ENCODE measurements around the gene FBXO47.

DNA sequence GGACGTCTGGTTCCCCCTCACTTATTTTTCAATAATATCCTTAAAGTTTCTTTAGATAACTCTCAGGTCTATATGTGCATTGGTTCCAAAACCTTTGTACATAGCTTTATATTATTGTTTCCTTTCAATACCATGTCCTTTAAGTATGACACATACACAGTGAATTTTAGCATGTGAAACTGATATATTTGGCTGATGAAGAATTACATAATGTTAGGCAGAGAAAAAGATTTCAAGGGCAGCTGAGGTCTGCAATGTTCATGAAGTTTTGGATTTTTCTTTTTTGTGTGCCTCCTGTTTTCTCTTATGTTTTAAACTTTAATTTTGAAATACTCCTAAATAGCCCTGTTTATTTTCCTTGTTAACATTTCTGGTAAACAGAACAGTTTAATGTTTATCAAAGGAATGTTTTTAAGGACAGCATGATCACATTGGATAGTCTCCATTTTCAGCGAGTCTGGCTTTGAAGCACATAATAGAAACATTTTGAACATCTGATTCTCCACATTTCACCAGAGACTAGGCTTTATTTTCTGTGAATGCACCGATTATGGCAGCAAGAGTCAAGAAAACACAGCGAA lies 32.9 kb upstream of the FBXO47 start:
- no peak for TF ChIP-seq POLR2A (IDR thresholded peaks at IDR 0.05)
- no peak for TF ChIP-seq CTCF (IDR thresholded peaks at IDR 0.05)

All from adrenal gland (tissue), 5 donors.